Small intestine (tissue), 7 donors: ENCODE measurements around the gene RETREG1. TPM values are rescaled to one million over a fixed set of nuclear protein-coding genes. Genes with fewer than 3 reads are reported as not detected.

ENCODE experiments used
- DNase-seq, 2 donors: peaks; one replicate each; pipeline versions ENCODE4 v3.0.0 to v3.0.0-alpha.2; 2013
- FAIRE-seq: peaks from 2 replicates; lab custom pipeline; 2012; peaks lifted over from hg19 to GRCh38; lab: Jason Lieb, UNC
- H3K27ac ChIP-seq, 3 donors: one replicate each; pipeline ENCODE4 v1.5.1; 2013; ENCODE audit warnings: low read length in 2 of 3, mild to moderate bottlenecking in 2 of 3, control low read depth in 1 of 3, inconsistent platforms in 1 of 3, low read depth in 1 of 3, moderate library complexity in 1 of 3
- H3K27me3 ChIP-seq, 3 donors: one replicate each; pipeline ENCODE4 v1.6.1; 2013; ENCODE audit warnings: low read length in 3 of 3, inconsistent platforms in 1 of 3; ENCODE audit not compliant: control insufficient read depth in 3 of 3, insufficient read depth in 3 of 3
- H3K36me3 ChIP-seq, 3 donors: one replicate each; pipeline ENCODE4 v1.6.1; 2013; ENCODE audit warnings: low read length in 3 of 3, inconsistent platforms in 1 of 3, low read depth in 1 of 3, mild to moderate bottlenecking in 1 of 3, moderate library complexity in 1 of 3; ENCODE audit not compliant: control insufficient read depth in 3 of 3, insufficient read depth in 2 of 3
- H3K4me1 ChIP-seq, 3 donors: one replicate each; pipeline ENCODE4 v1.6.1; 2013; ENCODE audit warnings: low read length in 2 of 3, inconsistent platforms in 1 of 3, low read depth in 1 of 3, mild to moderate bottlenecking in 1 of 3, moderate library complexity in 1 of 3; ENCODE audit not compliant: control insufficient read depth in 3 of 3, insufficient read depth in 2 of 3
- H3K4me3 ChIP-seq, 3 donors: one replicate each; pipeline ENCODE4 v1.5.1; 2013; ENCODE audit warnings: low read length in 3 of 3, control low read depth in 1 of 3, inconsistent platforms in 1 of 3, low read depth in 1 of 3, mild to moderate bottlenecking in 1 of 3, moderate library complexity in 1 of 3
- H3K9me3 ChIP-seq, 2 donors: one replicate each; pipeline ENCODE4 v1.6.1; 2013; ENCODE audit warnings: low read depth in 1 of 2, low read length in 1 of 2; ENCODE audit not compliant: control insufficient read depth in 2 of 2, insufficient read depth in 1 of 2
- WGBS, 3 donors: extraction: QIAGEN DNeasy Blood & Tissue Kit; methylation state at CpG; one replicate each; pipeline ENCODE4 v1.1.7; 2013; 5-methylcytosine and 5-hydroxymethylcytosine counted together
- polyA plus RNA-seq, 4 donors: library from polyadenylated mRNA; stranded (reverse) in 3 of 4; unstranded in 1 of 4; fragments of 200-250 nt in 3 of 4; fragments of 120-200 nt in 1 of 4; gene quantifications; one replicate each; pipeline versions ENCODE4 v1.2.1 to v1.2.3, GENCODE V29; 2013
- donor health status: healthy with polysubstance abuse.
- donor health status: control.
- donor health status: control.
- donor health status: Bipolar disorder and iron deficiency.
- donor health status: healthy.

Gene RETREG1
- polyA plus RNA-seq, 4 donors: 9.5 to 36.0 (median 18.3) TPM

- FAIRE-seq: no peak
- Histone ChIP-seq H3K9me3 (peaks cover 0 to 5% of the 10 kb centered on the region in 2 donors), H3K27ac (no peak overlapping the region)
Observed at GRCh38 chr5:16588434-16589214, 28.2 kb downstream of the RETREG1 start.

GRCh38 chr5:16586556-16586955 is 30.2 kb downstream of the RETREG1 start:
- Histone ChIP-seq H3K9me3 (peaks cover 0 to 5% of the 10 kb centered on the region in 2 donors), H3K4me3 (no peak overlapping the region), H3K4me1 (peaks cover 0 to 6% (median 0%) of the 10 kb centered on the region in 3 donors), H3K27ac (no peak overlapping the region), H3K36me3 (no peaks in the 10 kb centered on the region), H3K27me3 (no peaks in the 10 kb centered on the region)
- DNase-seq: no peak
- FAIRE-seq: no peak
- 78 to 80% (median 79%) methylated on average over 3 of the region's 3 CpGs for WGBS, 3 donors

More at GRCh38 chr5:16588434-16589214, 28.2 kb downstream of the RETREG1 start:
- no peak overlapping the region for H3K4me3 ChIP-seq
- H3K4me1 ChIP-seq: peaks cover 0 to 6% (median 0%) of the 10 kb centered on the region in 3 donors
- WGBS, 3 donors: 76 to 78% (median 77%) methylated on average over 10 of the region's 10 CpGs
- H3K36me3 ChIP-seq: no peaks in the 10 kb centered on the region
- no peaks in the 10 kb centered on the region for H3K27me3 ChIP-seq
- DNase-seq: no peak

GRCh38 chr5:16585041-16585667 is 31.6 kb downstream of the RETREG1 start:
- Histone ChIP-seq H3K36me3 (no peaks in the 10 kb centered on the region), H3K4me3 (no peak overlapping the region), H3K4me1 (peaks cover 0 to 10% (median 0%) of the 10 kb centered on the region in 3 donors), H3K27me3 (no peaks in the 10 kb centered on the region), H3K27ac (no peak overlapping the region), H3K9me3 (peaks cover 0 to 5% of the 10 kb centered on the region in 2 donors)
- FAIRE-seq (no peak), DNase-seq (peak; percentile 62 to 72)
- WGBS, 3 donors: 57 to 82% (median 68%) methylated on average over 4 of the region's 4 CpGs

DNA sequence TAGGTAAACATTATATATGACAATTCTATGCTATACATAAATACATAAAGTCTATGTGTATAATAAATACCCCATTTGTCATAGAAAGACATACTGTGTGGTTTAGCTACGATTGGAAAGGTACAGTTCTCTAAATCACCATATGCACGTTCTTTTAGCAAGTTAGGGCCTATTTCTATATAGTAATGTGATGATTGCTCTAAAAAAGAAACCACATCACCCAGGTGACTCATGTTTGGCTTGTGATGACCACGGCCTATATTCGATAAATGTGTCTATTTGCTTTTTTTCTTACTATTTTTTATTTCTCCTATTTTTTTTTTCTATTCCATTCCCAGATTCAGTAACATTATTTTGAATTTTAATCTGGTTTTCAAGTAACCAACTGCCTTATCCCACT is 34.7 kb downstream of the RETREG1 start:
- Histone ChIP-seq H3K36me3 (no peaks in the 10 kb centered on the region), H3K4me1 (peaks cover 0 to 10% (median 0%) of the 10 kb centered on the region in 3 donors), H3K9me3 (peaks cover 0 to 5% of the 10 kb centered on the region in 2 donors), H3K27me3 (no peaks in the 10 kb centered on the region), H3K27ac (no peak overlapping the region), H3K4me3 (no peak overlapping the region)
- no peak for DNase-seq
- FAIRE-seq: no peak
- 57 to 79% (median 75%) methylated on average over 4 of the region's 4 CpGs for WGBS, 3 donors

GRCh38 chr5:16580382-16580781 is 36.4 kb downstream of the RETREG1 start:
- FAIRE-seq (no peak), DNase-seq (no peak)
- no peaks in the 10 kb centered on the region for H3K9me3 ChIP-seq
- peaks cover 0 to 10% (median 0%) of the 10 kb centered on the region in 3 donors for H3K4me1 ChIP-seq
- H3K4me3 ChIP-seq: no peak overlapping the region
- no peaks in the 10 kb centered on the region for H3K36me3 ChIP-seq
- H3K27me3 ChIP-seq: no peaks in the 10 kb centered on the region
- WGBS, 3 donors: 86 to 89% (median 86%) methylated on average over 6 of the region's 6 CpGs
- no peak overlapping the region for H3K27ac ChIP-seq

DNA sequence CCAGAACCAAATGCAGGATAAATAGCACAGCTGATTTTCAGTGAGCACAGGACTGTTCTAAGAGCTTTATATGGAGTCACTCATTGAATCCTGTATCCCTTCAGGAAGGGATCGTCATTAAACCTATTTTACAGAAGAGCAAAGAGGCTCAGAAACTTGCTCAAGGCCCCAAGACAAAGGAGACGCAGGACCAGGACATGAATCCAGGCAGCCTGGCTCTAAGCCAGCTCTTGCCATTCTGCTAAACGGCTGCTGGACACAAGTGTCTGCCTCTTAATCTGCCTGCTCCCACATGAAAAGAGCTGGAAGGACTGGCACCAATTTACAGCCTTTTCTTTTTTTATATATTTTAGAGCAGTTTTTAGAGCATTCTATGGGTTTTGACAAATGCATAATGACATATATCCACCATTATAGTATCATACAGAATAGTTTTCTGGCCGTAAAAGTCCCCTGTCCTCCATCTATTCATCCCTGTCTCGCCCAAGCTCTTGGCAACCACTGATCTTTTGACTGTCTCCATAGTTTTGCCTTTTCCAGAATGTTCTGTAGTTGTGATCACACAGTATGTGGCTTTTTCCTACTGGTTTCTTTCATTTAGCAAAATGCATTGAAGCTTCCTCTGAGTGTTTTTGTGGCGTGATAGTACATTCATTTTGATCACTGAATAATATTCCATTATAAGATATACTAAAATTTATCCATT is 37.5 kb downstream of the RETREG1 start:
- Histone ChIP-seq H3K36me3 (no peaks in the 10 kb centered on the region), H3K27me3 (no peaks in the 10 kb centered on the region), H3K9me3 (no peaks in the 10 kb centered on the region), H3K4me3 (no peak overlapping the region), H3K27ac (no peak overlapping the region), H3K4me1 (peaks cover 0 to 4% (median 0%) of the 10 kb centered on the region in 3 donors)
- 75 to 82% (median 76%) methylated on average over 6 of the region's 6 CpGs for WGBS, 3 donors
- DNase-seq (no peak), FAIRE-seq (no peak)

DNA sequence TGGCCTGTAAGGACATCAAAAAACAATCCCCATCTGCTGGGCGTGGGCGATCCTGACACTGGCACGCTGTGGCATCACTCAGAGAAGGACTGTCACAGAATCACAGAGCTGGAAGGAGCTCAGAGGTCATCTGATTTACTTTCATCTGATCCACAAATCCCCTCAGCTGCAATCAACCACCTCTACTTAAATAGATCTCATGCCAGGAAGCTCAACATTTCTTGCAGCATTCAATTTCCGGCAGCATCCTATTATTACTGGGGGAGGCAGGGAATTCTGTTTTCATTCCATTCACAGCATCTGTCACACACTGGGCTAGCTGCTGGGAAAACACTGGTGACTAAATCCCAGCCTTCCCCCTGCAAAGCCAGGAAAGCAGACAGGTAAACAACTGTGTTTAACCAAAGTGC is 38.3 kb downstream of the RETREG1 start:
- Histone ChIP-seq H3K27ac (no peak overlapping the region), H3K36me3 (no peaks in the 10 kb centered on the region), H3K4me3 (no peak overlapping the region), H3K27me3 (no peaks in the 10 kb centered on the region), H3K9me3 (no peaks in the 10 kb centered on the region), H3K4me1 (peaks cover 0 to 4% (median 0%) of the 10 kb centered on the region in 3 donors)
- WGBS, 3 donors: 90 to 98% (median 96%) methylated on average over 4 of the region's 4 CpGs
- no peak for FAIRE-seq
- no peak for DNase-seq

GRCh38 chr5:16577677-16578076 is 39.1 kb downstream of the RETREG1 start:
- 86 to 94% (median 89%) methylated on average over 11 of the region's 11 CpGs for WGBS, 3 donors
- H3K27me3 ChIP-seq: no peaks in the 10 kb centered on the region
- DNase-seq (no peak), FAIRE-seq (no peak)
- H3K9me3 ChIP-seq: no peaks in the 10 kb centered on the region
- no peak overlapping the region for H3K27ac ChIP-seq
- H3K36me3 ChIP-seq: no peaks in the 10 kb centered on the region
- H3K4me1 ChIP-seq: peaks cover 0 to 4% (median 0%) of the 10 kb centered on the region in 3 donors
- H3K4me3 ChIP-seq: no peak overlapping the region
